Choroid plexus epithelial cell (primary cell): ENCODE results near the gene EXOC5.

Experiments
- DNase-seq: peaks from one replicate; pipeline ENCODE4 v3.0.0-alpha.2; 2010; ENCODE audit warnings: low read depth
- H3K4me3 ChIP-seq: 2 replicates; pipeline ENCODE4 v1.5.1; 2011; ENCODE audit warnings: low read depth, mild to moderate bottlenecking, control low read depth, low read length, moderate library complexity
- CTCF ChIP-seq: conservative IDR thresholded peaks from 2 replicates; pipeline ENCODE4 v1.5.1; 2011; ENCODE audit warnings: low read depth, mild to moderate bottlenecking, control low read depth, inconsistent platforms, low read length, moderate library complexity

Gene EXOC5

GRCh38 chr14:57182760-57183503, 85.8 kb downstream of the EXOC5 start:
- peak; percentile 61 for TF ChIP-seq CTCF
- no peak overlapping the region for H3K4me3 ChIP-seq
- peak; percentile 39 for DNase-seq

GRCh38 chr14:57179273-57179672, 89.4 kb downstream of the EXOC5 start:
- no peak overlapping the region for H3K4me3 ChIP-seq
- no peak for TF ChIP-seq CTCF
- DNase-seq = no peak

- TF ChIP-seq CTCF = no peak
- no peak overlapping the region for H3K4me3 ChIP-seq
- DNase-seq = no peak
These were observed 94.2 kb downstream of the EXOC5 start for GRCh38 chr14:57174466-57174865.

- H3K4me3 ChIP-seq = no peak overlapping the region
- no peak for DNase-seq
- no peak for TF ChIP-seq CTCF
These were observed 96.8 kb downstream of the EXOC5 start for GRCh38 chr14:57171903-57172302.

GRCh38 chr14:57171363-57171762, 97.3 kb downstream of the EXOC5 start:
- H3K4me3 ChIP-seq = no peak overlapping the region
- DNase-seq = no peak
- no peak for TF ChIP-seq CTCF

GRCh38 chr14:57169901-57170300, 98.8 kb downstream of the EXOC5 start:
- no peak for TF ChIP-seq CTCF
- DNase-seq = no peak
- H3K4me3 ChIP-seq = no peak overlapping the region

- TF ChIP-seq CTCF = no peak
- H3K4me3 ChIP-seq = no peak overlapping the region
- DNase-seq = no peak
These were observed 100.5 kb downstream of the EXOC5 start for GRCh38 chr14:57168138-57168679.
